Mucosa of gallbladder (tissue), 1 donor: ENCODE measurements around the gene SLC26A11. TPM values are rescaled to one million over a fixed set of nuclear protein-coding genes. Genes with fewer than 3 reads are reported as not detected.

Experiments used
- total RNA-seq: library from RNA; stranded (reverse); gene quantifications from one replicate; pipeline ENCODE4 v1.2.1, GENCODE V29; 2021
- donor health status: DM: no; HTN: no; CAD: no.

The SLC26A11 gene
- total RNA-seq, 1 donor from 2014 or later: 16.3 TPM

Other genes starting within 250 kb of the SLC26A11 start
- 38.4 TPM for gene TBC1D16, start 184.6 kb upstream of the SLC26A11 start, total RNA-seq
- gene CCDC40, start 183.8 kb upstream of the SLC26A11 start, total RNA-seq: 13.5 TPM
- 105 TPM for gene GAA, start 118.8 kb upstream of the SLC26A11 start, total RNA-seq
- 57.9 TPM for gene EIF4A3, start 73.3 kb upstream of the SLC26A11 start, total RNA-seq
- gene CARD14, start 50.4 kb upstream of the SLC26A11 start, total RNA-seq: 0.29 TPM
- gene SGSH, start 94 bp upstream of the SLC26A11 start, total RNA-seq: 64.8 TPM
- gene RNF213, start 40.4 kb downstream of the SLC26A11 start, total RNA-seq: 147 TPM
- 26.2 TPM for gene ENDOV, start 194.7 kb downstream of the SLC26A11 start, total RNA-seq